A673 (cell line): ENCODE results near the gene FAM50A. TPM values are rescaled to one million over a fixed set of nuclear protein-coding genes. Genes with fewer than 3 reads are reported as not detected.

ENCODE experiments used
- BruUV-seq: library from RNA; stranded (reverse); fragments of 400-500 nt; replicated peaks from 2 replicates; lab custom pipeline; 2021; lab: Mats Ljungman, UMichigan
- CTCF ChIA-PET: fragments of 300-600 bp; sonication (Branson Sonifier 250); formaldehyde crosslinking; loops from one replicate; lab custom pipeline; 2022; ENCODE audit warnings: antibody characterized with exemption; lab: Charles Lee
- POLR2A ChIA-PET: fragments of 300-600 bp; sonication (Branson Sonifier 250); formaldehyde crosslinking; loops from one replicate; lab custom pipeline; 2022; ENCODE audit warnings: antibody characterized with exemption; ENCODE audit not compliant: low non-redundant PET; lab: Charles Lee
- DNase-seq: peaks from one replicate; pipeline ENCODE4 v3.0.0-alpha.2; 2015; ENCODE audit warnings: low spot score
- H3K27ac ChIP-seq: fragments of 200-600 bp; sonication (generic); 2 replicates; pipeline ENCODE4 v1.5.1; 2016; ENCODE audit warnings: mixed run types, low read depth, mild to moderate bottlenecking, mixed read lengths, antibody characterized with exemption, low read length; ENCODE audit not compliant: poor library complexity, severe bottlenecking
- H3K27me3 ChIP-seq: fragments of 200-600 bp; sonication (generic); replicated peaks from 2 replicates; pipeline ENCODE4 v1.6.1; 2017; ENCODE audit warnings: mixed run types, low read depth, mild to moderate bottlenecking, mixed read lengths, antibody characterized with exemption, low read length; ENCODE audit not compliant: insufficient read depth, poor library complexity
- H3K36me3 ChIP-seq: fragments of 200-600 bp; sonication (generic); 2 replicates; pipeline ENCODE4 v1.6.1; 2016; ENCODE audit warnings: mixed run types, mild to moderate bottlenecking, mixed read lengths, antibody characterized with exemption, low read length; ENCODE audit not compliant: insufficient read depth, poor library complexity, severe bottlenecking
- H3K4me1 ChIP-seq: fragments of 200-600 bp; sonication (generic); 2 replicates; pipeline ENCODE4 v1.6.1; 2017; ENCODE audit warnings: mixed run types, mild to moderate bottlenecking, mixed read lengths, antibody characterized with exemption, low read length; ENCODE audit not compliant: insufficient read depth, poor library complexity, severe bottlenecking
- H3K4me3 ChIP-seq: fragments of 200-600 bp; sonication (generic); 2 replicates; pipeline ENCODE4 v1.5.1; 2016; ENCODE audit warnings: low read depth, mixed run types, mild to moderate bottlenecking, mixed read lengths, low read length; ENCODE audit not compliant: poor library complexity, severe bottlenecking
- H3K9me3 ChIP-seq: fragments of 200-600 bp; sonication (generic); 2 replicates; pipeline ENCODE4 v1.6.1; 2016; ENCODE audit warnings: mixed run types, low read depth, mild to moderate bottlenecking, mixed read lengths, antibody characterized with exemption, low read length; ENCODE audit not compliant: poor library complexity, severe bottlenecking
- EZH2 ChIP-seq: fragments of 200-600 bp; sonication (generic); IDR thresholded peaks from 2 replicates; pipeline ENCODE4 v1.6.1; 2017; ENCODE audit warnings: borderline replicate concordance, low read depth, mild to moderate bottlenecking, mixed read lengths, antibody characterized with exemption, low read length; ENCODE audit not compliant: poor library complexity, severe bottlenecking
- intact Hi-C: fragments of 100-400 bp; cut with micrococcal nuclease; formaldehyde crosslinking; loops from one replicate; pipeline ENCODE4 v1.10.0; 2022; ENCODE audit not compliant: unreplicated experiment
- total RNA-seq: library from RNA; stranded (reverse); gene quantifications from 2 replicates; pipeline ENCODE4 v1.2.3, GENCODE V29; 2021
- TF ChIP-seq, protein P1 (sequence below): fragments of 300-800, 200-600 bp; sonication (generic); conservative IDR thresholded peaks from 2 replicates; pipeline ENCODE4 v1.5.1; 2017; ENCODE audit warnings: low read depth, mild to moderate bottlenecking, antibody characterized with exemption, low read length, moderate library complexity, mixed read lengths

The FAM50A gene
- total RNA-seq, 1 experiment from 2014 or later = 83.7 TPM

DNA sequence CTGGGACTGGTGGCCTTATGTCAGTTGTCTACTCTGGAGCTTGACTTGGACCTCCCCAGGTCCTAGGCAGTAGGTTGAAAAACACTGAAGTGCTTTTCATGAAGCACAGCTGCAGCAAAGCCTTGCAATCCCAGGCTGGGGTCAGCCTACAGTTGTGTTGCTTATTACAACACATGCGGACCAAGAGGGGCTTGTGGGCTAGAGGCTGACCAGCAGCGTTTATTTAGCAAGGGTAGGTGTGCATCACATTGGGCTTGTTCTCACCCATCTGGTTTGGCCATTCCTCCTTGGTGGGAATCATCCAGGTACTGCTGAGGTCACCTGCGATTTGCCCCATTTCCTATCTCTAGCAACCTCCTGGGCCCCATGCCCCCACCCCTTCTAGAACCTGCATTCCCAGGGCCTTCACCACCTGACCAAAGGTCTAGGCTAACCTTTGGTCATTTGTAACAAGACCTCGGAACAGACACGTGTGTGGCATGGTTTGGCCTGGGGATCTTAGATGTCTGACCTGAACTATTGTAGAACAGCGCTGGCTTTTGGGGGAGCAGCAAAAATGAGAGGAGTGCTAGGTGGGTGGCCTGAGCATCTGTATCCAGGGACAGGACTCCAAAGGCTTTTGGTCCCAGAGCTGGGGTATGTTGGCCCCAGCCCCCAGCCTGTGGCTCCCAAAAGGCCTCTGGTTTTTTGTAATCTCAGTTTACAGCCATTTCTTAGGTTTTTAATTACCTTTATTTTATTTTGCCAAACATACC is 42.7 kb upstream of the FAM50A start:
- CTCF ChIA-PET = no interaction called here
- no TSS peak for BruUV-seq

DNA sequence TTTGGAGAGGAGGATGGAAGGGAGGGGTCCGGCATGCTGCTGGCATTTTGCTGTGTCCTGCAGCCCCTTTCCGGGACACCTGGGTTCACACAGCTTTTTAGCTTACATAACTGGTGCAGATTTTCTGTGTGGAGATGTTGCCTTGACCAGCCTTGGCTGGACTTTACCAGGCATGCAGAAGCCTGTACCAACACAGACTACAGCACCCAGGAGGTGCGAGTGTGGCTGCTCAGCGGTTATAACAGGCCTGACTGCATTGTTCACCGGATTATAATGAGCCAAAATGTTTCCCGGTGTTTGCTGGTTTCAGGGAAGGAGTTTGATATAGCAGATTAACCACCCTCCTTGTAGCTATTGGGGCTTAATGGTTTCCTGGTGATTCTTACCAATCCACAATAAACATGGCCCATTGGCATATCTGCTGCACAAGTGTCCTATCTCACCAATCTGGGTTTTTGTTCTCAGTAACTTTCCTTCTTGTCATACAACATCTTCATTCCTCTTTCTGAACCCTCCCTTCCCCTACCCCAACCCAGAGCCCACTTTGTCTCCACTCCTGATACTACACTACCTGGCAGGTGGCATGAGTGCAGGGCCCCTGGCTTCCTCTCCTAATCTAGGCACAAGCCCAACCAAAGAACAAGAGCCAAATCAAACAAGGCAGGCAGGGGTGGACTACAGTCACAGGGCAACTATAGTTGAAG is 41.9 kb upstream of the FAM50A start:
- intact Hi-C loops = no loop called here
- no TSS peak for BruUV-seq
- Histone ChIP-seq H3K27ac (no peak overlapping the region), H3K36me3 (peaks cover 25% of the 10 kb centered on the region), H3K4me1 (no peaks in the 10 kb centered on the region), H3K4me3 (no peak overlapping the region), H3K27me3 (no peaks in the 10 kb centered on the region), H3K9me3 (no peaks in the 10 kb centered on the region)
- CTCF ChIA-PET = no interaction called here
- DNase-seq = peak; percentile 47
- POLR2A ChIA-PET = no interaction called here
- TF ChIP-seq, protein P1, sequence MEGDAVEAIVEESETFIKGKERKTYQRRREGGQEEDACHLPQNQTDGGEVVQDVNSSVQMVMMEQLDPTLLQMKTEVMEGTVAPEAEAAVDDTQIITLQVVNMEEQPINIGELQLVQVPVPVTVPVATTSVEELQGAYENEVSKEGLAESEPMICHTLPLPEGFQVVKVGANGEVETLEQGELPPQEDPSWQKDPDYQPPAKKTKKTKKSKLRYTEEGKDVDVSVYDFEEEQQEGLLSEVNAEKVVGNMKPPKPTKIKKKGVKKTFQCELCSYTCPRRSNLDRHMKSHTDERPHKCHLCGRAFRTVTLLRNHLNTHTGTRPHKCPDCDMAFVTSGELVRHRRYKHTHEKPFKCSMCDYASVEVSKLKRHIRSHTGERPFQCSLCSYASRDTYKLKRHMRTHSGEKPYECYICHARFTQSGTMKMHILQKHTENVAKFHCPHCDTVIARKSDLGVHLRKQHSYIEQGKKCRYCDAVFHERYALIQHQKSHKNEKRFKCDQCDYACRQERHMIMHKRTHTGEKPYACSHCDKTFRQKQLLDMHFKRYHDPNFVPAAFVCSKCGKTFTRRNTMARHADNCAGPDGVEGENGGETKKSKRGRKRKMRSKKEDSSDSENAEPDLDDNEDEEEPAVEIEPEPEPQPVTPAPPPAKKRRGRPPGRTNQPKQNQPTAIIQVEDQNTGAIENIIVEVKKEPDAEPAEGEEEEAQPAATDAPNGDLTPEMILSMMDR = no peak
- no peak for TF ChIP-seq EZH2

More for the DNA sequence above, 42.7 kb upstream of the FAM50A start:
- H3K4me3 ChIP-seq = no peak overlapping the region
- H3K27ac ChIP-seq = no peak overlapping the region
- POLR2A ChIA-PET = interaction anchor here (0.7 kb wide), 1 partner anchor 47 kb away, joined by 3 read pairs; no protein-coding TSS in a partner anchor
- no peaks in the 10 kb centered on the region for H3K27me3 ChIP-seq
- H3K4me1 ChIP-seq = no peaks in the 10 kb centered on the region
- DNase-seq = peak; percentile 40
- intact Hi-C loops = no loop called here
- TF ChIP-seq, protein P1 = no peak
- no peak for TF ChIP-seq EZH2
- H3K36me3 ChIP-seq = peaks cover 25% of the 10 kb centered on the region
- H3K9me3 ChIP-seq = no peaks in the 10 kb centered on the region

DNA sequence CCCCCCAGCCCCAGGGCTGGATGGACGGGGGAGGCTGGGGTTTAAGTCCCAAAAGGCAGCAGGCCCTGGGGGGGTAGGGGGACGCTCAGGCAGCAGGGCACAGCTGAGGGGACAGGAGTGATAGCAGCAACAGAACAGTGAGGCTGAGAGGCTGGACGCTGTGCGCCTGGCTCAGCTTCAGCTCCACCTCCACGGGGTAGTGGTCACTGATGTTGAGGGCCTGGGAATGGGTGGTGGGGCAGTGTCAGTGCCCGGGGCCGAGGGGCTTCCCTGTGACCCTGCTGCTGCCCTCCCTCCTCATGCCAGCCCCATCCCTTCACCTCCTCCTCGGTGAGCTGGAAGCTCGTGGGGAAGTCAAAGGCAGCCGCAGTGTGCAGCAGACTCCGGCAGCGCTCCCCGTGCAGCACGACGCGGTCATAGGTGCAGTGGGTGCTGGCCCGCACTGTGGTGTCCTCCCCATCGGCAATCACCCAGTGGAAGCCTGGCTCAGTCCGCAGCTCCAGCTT is 41.3 kb upstream of the FAM50A start:
- Histone ChIP-seq H3K9me3 (no peaks in the 10 kb centered on the region), H3K27me3 (no peaks in the 10 kb centered on the region), H3K4me1 (no peaks in the 10 kb centered on the region), H3K36me3 (peaks cover 25% of the 10 kb centered on the region), H3K4me3 (no peak overlapping the region), H3K27ac (no peak overlapping the region)
- intact Hi-C loops = no loop called here
- DNase-seq = no peak
- ChIA-PET CTCF (no interaction called here), POLR2A (interaction anchor here (0.5 kb wide), 1 partner anchor 21 kb away, joined by 3 read pairs; no protein-coding TSS in a partner anchor)
- TF ChIP-seq, protein P1 = no peak
- no peak for TF ChIP-seq EZH2
- no TSS peak for BruUV-seq
